Lung (tissue), 12 donors: ENCODE data around the gene CDCA4. TPM values are rescaled to one million over a fixed set of nuclear protein-coding genes. Genes with fewer than 3 reads are reported as not detected.

Experiments used
- ATAC-seq: fragments of 200-7000 bp; cut with Tn5 transposase; one replicate; pipeline ENCODE4 v1.9.1; 2020; ENCODE audit warnings: moderate number of reproducible peaks; ENCODE audit not compliant: insufficient read depth, low FRiP score
- DNase-seq, 3 donors: peaks; one replicate each; pipeline ENCODE4 v3.0.0-alpha.2; 2013 to 2017
- H3K27ac ChIP-seq, 2 donors: one replicate each; pipeline ENCODE4 v1.5.1; 2013; ENCODE audit warnings: mild to moderate bottlenecking in 2 of 2, moderate library complexity in 2 of 2, control low read depth in 1 of 2, inconsistent platforms in 1 of 2, low read depth in 1 of 2, low read length in 1 of 2
- H3K27me3 ChIP-seq, 3 donors: one replicate each; pipeline ENCODE4 v1.5.1; 2013; ENCODE audit warnings: low read length in 2 of 3; ENCODE audit not compliant: control insufficient read depth in 3 of 3, insufficient read depth in 3 of 3
- H3K36me3 ChIP-seq, 4 donors: one replicate each; pipeline ENCODE4 v1.5.1; 2013; ENCODE audit warnings: low read length in 4 of 4, mild to moderate bottlenecking in 1 of 4, moderate library complexity in 1 of 4; ENCODE audit not compliant: control insufficient read depth in 4 of 4, insufficient read depth in 4 of 4
- H3K4me1 ChIP-seq, 5 donors: one replicate each; pipeline ENCODE4 v1.5.1; 2013; ENCODE audit warnings: low read length in 5 of 5, mild to moderate bottlenecking in 2 of 5, moderate library complexity in 1 of 5; ENCODE audit not compliant: control insufficient read depth in 5 of 5, insufficient read depth in 5 of 5
- H3K4me3 ChIP-seq: one replicate; pipeline ENCODE4 v1.5.1; 2013; ENCODE audit warnings: mild to moderate bottlenecking, control low read depth, moderate library complexity
- H3K9ac ChIP-seq, 2 donors: one replicate each; pipeline ENCODE4 v1.5.1; 2013; ENCODE audit warnings: low read length in 2 of 2, control low read depth in 1 of 2; ENCODE audit not compliant: insufficient read depth in 1 of 2
- H3K9me3 ChIP-seq, 4 donors: one replicate each; pipeline ENCODE4 v1.5.1; 2013; ENCODE audit warnings: low read length in 3 of 4, mild to moderate bottlenecking in 1 of 4, moderate library complexity in 1 of 4; ENCODE audit not compliant: control insufficient read depth in 4 of 4, insufficient read depth in 3 of 4
- WGBS, 2 donors: extraction: QIAGEN DNeasy Blood & Tissue Kit; methylation state at CpG; one replicate each; pipeline ENCODE4 v1.1.7; 2013; 5-methylcytosine and 5-hydroxymethylcytosine counted together
- polyA plus RNA-seq, 2 donors: library from polyadenylated mRNA; stranded (reverse); fragments of 200-250 nt; gene quantifications; one replicate each; pipeline ENCODE4 v1.2.1, GENCODE V29; 2013
- total RNA-seq, 2 donors: library from RNA; depleted of rRNA in 1 of 2; stranded (reverse); fragments of >200 nt in 1 of 2; gene quantifications; one replicate each; pipeline ENCODE4 v1.2.1, GENCODE V29; 2014 to 2021
- TF ChIP-seq, protein P1 (sequence below): IDR thresholded peaks from 2 replicates; pipeline ENCODE4 v1.5.1; 2012; ENCODE audit warnings: mild to moderate bottlenecking; ENCODE audit errors: control extremely low read depth, extremely low read depth
- donor health status: control.
- donor health status: control.
- donor health status: Bipolar disorder and iron deficiency.
- donor health status: healthy.
- donor health status: DM: yes; HTN: yes; CAD: no.

Gene CDCA4
- total and polyA plus RNA-seq, 4 donors: 7.5 to 9.8 (median 8.2) TPM

DNA sequence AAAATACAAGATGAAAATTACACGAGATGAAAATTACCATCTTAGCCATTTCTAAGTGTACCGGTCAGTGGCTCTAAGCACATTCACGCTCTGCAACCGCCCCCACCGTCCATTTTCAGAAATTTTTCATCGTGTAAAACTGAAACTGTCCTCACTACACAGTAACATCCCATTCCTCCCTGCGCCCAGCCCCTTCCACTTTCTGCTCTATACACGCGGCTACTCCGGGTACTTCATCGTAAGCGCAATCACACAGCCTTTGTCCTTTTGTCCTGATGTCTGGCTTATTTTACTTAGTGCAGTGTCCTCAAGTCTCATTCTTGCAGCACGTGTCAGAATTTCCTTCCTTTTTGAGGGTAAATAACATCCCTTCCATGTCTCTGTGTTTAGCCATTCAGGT lies 47.9 kb upstream of the CDCA4 start:
- Histone ChIP-seq H3K27ac (no peak overlapping the region), H3K9me3 (no peaks in the 10 kb centered on the region), H3K4me3 (no peak overlapping the region), H3K27me3 (no peaks in the 10 kb centered on the region), H3K9ac (no peak overlapping the region), H3K36me3 (no peaks in the 10 kb centered on the region), H3K4me1 (peaks cover 0 to 7% (median 0%) of the 10 kb centered on the region in 5 donors)
- 67 to 69% methylated on average over 13 of the region's 13 CpGs for whole genome bisulfite sequencing, 2 donors
- no peak for DNase-seq
- TF ChIP-seq, protein P1, sequence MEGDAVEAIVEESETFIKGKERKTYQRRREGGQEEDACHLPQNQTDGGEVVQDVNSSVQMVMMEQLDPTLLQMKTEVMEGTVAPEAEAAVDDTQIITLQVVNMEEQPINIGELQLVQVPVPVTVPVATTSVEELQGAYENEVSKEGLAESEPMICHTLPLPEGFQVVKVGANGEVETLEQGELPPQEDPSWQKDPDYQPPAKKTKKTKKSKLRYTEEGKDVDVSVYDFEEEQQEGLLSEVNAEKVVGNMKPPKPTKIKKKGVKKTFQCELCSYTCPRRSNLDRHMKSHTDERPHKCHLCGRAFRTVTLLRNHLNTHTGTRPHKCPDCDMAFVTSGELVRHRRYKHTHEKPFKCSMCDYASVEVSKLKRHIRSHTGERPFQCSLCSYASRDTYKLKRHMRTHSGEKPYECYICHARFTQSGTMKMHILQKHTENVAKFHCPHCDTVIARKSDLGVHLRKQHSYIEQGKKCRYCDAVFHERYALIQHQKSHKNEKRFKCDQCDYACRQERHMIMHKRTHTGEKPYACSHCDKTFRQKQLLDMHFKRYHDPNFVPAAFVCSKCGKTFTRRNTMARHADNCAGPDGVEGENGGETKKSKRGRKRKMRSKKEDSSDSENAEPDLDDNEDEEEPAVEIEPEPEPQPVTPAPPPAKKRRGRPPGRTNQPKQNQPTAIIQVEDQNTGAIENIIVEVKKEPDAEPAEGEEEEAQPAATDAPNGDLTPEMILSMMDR: no peak
- no peak for ATAC-seq

DNA sequence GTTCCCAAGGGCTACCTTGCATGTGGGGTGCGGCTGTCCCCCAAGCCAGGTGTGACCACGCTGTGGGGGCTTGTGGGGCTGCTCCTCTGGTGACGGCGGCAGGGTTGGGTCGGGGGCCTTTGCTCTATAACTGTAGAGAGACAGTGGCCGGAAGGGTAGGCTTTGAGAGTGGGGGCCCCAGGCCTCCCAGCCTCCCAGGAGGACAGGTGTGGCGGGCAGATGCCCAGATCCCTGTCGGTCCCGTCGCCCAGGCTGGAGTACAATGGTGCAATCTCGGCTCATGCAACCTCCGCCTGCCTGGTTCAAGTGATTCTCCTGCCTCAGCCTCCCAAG lies 47.1 kb upstream of the CDCA4 start:
- H3K4me1 ChIP-seq: peaks cover 0 to 7% (median 0%) of the 10 kb centered on the region in 5 donors
- ATAC-seq: no peak
- H3K9ac ChIP-seq: no peak overlapping the region
- H3K36me3 ChIP-seq: no peaks in the 10 kb centered on the region
- 96 to 98% methylated on average over 12 of the region's 12 CpGs for WGBS, 2 donors
- no peaks in the 10 kb centered on the region for H3K9me3 ChIP-seq
- DNase-seq: no peak
- no peak overlapping the region for H3K4me3 ChIP-seq
- no peaks in the 10 kb centered on the region for H3K27me3 ChIP-seq
- H3K27ac ChIP-seq: no peak overlapping the region
- TF ChIP-seq, protein P1: no peak

DNA sequence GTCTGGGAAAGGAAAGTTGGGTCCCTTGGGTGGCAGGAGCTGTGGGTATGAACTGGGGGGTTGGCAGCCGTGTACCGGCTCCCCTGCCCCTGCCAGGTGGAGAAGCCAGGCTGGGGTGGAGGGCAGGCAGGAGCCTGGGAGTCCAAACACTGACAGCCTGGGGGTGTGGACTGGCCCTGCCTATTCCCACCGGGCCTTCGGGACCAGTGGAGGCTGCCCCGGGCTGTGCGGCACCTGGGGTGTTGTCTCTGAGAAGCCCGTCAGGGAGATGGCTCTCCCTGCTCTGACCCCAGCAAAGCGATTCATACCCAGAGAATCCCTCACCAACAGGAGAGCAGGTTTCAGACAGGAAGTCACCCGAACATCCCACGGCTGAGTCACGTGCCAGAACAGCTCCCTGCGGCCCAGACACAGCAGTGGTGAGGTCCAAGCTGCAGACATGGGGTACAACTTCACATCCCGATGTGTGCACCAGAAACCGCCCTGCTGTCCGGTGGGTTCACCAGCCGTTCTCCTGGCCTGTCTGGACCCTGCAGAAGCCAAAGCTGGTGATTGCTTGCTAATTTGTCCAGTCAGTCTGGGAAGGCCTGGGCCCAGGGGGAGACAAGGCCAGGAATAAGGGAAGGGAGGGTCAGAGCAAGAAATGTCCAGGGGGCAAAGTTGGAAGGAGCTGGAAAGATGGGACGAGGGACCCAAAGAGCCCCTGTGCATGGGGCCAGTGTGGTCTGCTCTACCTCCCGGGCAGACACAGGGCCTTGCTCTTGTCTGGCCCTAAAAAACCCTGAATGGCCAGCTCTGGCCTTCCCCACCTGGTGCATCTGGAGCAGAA lies 46.5 kb upstream of the CDCA4 start:
- no peak for DNase-seq
- H3K4me3 ChIP-seq: no peak overlapping the region
- 71 to 76% methylated on average over 16 to 18 of the region's 18 CpGs for WGBS, 2 donors
- no peaks in the 10 kb centered on the region for H3K9me3 ChIP-seq
- H3K36me3 ChIP-seq: no peaks in the 10 kb centered on the region
- no peak for ATAC-seq
- no peaks in the 10 kb centered on the region for H3K27me3 ChIP-seq
- no peak overlapping the region for H3K9ac ChIP-seq
- H3K4me1 ChIP-seq: peaks cover 0 to 7% (median 0%) of the 10 kb centered on the region in 5 donors
- H3K27ac ChIP-seq: no peak overlapping the region
- TF ChIP-seq, protein P1: no peak
